ENCODE results near the gene PEX12.
"Not testable (repeated sequence)": the region's sequence is repeated elsewhere in the genome, so short reads cannot be mapped to it uniquely, and the experiment has no call there.

The PEX12 gene

GRCh38 chr17:35535406-35535805 is 43.0 kb downstream of the PEX12 start:
- not testable (repeated sequence) for DNase-seq

GRCh38 chr17:35534576-35535093 is 43.7 kb downstream of the PEX12 start:
- DNase-seq, result no peak

- no peak for DNase-seq
Measured at GRCh38 chr17:35531160-35531559, 47.2 kb downstream of the PEX12 start.

- DNase-seq, result no peak
Measured at GRCh38 chr17:35529866-35530265, 48.5 kb downstream of the PEX12 start.

GRCh38 chr17:35529326-35529725 is 49.0 kb downstream of the PEX12 start:
- not testable (repeated sequence) for DNase-seq
